NCI-H524 treated with DMSO at 0.1 percent for 48 hours (cell line): ENCODE measurements around the gene NAPG.
"Not testable (repeated sequence)": the region's sequence is repeated elsewhere in the genome, so short reads cannot be mapped to it uniquely, and the experiment has no call there.

Experiments
- DNase-seq: peaks from one replicate; lab custom pipeline; 2025; lab: John Stamatoyannopoulos, UW

Gene NAPG

GRCh38 chr18:10580215-10580614 lies 54.4 kb downstream of the NAPG start:
- DNase-seq, result no peak

GRCh38 chr18:10585260-10585659 lies 59.4 kb downstream of the NAPG start:
- DNase-seq, result no peak

- no peak for DNase-seq
Observed at GRCh38 chr18:10588975-10589374, 63.1 kb downstream of the NAPG start.

GRCh38 chr18:10590412-10590811 lies 64.6 kb downstream of the NAPG start:
- DNase-seq, result no peak

- DNase-seq, result no peak
Observed at GRCh38 chr18:10591896-10592295, 66.1 kb downstream of the NAPG start.

- DNase-seq, result not testable (repeated sequence)
Observed at GRCh38 chr18:10593366-10594022, 67.7 kb downstream of the NAPG start.

GRCh38 chr18:10595917-10596316 lies 70.1 kb downstream of the NAPG start:
- DNase-seq, result not testable (repeated sequence)

GRCh38 chr18:10597695-10598094 lies 71.9 kb downstream of the NAPG start:
- not testable (repeated sequence) for DNase-seq

- DNase-seq, result peak; percentile 25
Observed at GRCh38 chr18:10600701-10601100, 74.9 kb downstream of the NAPG start.
